ENCODE measurements around the gene NGEF.

The NGEF gene

DNA sequence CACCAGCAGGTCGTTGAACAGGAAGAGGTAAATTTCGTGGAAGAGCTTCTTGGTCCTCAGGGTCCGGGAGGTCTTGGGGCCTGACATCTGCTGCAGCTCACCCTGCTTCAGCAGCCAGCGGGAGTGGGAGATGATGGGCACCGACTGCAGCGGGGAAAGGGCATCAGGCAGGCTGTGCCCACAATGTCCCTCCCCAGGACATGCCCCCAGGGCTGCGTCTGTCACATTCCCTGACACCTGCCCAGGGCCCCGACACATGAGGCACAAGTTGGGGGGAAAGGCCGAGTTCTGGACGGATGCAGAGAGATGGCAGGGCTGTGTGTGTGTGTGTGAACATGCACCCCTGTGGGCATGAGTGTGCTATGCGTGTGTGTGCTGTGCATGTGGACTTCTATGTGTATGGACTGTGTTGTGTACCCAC is 129.0 kb downstream of the NGEF start:
- no peak for DNase-seq (ENCODE audit: low read depth)

DNA sequence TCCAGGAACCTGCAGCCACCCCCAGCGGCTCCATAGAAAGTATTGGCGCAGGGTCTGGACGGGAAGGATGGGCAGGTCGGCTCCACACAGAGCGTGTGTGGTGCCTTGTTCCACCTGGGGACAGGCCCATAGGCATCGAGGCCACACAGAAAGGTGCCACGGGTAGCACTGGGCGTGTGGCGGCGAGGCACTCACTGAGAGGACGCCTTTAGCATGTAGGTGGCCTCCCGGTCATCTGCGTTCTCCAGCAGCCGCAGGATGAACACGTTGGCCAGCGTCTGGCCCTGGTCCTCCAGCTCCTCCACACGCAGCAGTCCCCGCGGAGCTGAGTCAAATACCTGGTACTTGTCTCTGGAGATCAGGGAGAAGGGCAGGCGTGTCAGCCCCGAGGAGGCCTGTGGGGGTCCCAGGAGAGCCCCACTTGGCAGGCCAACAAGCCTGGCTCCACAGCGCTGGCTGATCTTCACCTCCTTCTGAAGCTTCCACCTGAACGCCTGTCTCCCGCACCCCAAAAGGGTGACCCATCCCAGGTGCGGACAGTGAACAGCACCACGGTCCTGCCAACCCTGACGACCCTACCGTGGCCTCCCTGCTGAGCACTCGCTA is 129.8 kb downstream of the NGEF start:
- no peak for DNase-seq (ENCODE audit: low read depth)

DNA sequence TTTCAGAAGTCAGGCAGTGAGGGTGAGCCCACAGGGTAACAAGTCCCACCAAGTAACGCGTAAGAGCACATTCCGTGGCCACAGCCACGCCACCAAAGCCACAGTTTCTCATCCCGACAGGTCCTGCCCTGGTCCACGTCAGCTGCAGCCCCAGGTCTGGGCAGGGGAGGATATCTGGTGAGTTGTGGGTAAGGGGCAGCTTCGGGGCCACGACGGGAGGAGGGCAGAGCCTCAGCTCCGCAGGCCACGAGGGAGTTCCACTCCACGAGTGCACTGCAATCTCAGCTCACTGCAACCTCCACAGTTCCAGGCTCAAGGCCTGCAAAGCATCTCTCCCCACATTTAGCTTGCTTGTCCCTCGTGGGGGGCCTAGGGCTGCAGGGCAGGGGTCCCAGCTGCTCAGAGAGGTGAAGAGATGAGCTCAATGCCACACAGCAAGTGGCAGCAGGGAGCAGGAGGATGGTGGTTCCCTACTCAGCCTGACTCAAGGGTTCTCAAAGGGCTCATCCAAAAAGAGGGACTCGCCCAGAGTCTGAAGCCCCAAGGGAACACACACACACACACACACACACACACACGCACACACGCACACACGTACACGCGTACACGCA is 130.4 kb downstream of the NGEF start:
- DNase-seq (ENCODE audit: low read depth): no peak

DNA sequence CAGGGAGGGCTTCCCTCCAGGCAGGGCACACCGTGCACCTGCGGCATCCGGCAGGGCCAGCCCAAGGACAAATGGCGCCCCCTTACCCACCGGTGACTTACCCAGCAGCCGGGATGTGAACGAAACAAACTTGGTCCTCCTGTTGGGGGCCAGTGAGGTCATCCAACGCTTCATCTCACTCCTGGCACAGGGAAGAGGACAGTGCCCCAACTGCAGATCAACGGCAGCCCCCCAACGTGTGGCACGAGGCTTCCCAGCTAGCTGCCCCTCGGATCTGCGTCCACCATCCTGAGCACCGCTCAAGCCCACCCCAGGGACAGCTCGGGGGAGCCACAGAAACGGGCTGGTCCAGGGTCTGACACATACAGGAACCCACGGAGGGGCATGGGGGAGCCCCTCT is 131.0 kb downstream of the NGEF start:
- no peak for DNase-seq (ENCODE audit: low read depth)

DNA sequence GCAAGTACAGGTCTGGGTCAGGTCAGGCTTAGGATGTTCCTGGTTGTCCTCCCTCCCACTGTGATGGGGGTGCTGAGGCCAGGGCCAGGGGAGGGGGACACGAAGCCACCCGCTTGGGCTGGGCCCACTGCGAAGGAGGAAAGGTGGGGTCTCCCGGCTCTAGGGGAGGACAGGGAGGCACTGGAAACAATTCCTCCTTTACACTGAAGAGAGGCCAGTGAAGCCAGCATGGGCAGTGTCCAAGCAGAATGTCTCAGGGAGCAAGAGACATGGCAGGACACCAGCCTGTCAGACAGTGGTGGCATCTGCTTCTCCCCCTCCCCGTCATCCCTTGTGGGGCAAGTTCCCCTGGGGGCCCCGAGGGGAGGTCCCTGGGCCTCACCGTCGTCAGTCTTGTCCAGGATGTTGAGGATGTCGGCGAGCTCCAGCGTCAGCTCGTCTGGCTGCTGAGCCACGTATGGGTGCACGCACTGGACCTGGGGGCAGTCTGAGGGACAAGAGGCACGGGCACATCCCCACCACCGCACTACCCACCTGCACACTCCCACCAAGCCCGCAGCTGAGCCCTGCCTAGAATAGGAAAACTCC is 132.2 kb downstream of the NGEF start:
- DNase-seq (ENCODE audit: low read depth): no peak

DNA sequence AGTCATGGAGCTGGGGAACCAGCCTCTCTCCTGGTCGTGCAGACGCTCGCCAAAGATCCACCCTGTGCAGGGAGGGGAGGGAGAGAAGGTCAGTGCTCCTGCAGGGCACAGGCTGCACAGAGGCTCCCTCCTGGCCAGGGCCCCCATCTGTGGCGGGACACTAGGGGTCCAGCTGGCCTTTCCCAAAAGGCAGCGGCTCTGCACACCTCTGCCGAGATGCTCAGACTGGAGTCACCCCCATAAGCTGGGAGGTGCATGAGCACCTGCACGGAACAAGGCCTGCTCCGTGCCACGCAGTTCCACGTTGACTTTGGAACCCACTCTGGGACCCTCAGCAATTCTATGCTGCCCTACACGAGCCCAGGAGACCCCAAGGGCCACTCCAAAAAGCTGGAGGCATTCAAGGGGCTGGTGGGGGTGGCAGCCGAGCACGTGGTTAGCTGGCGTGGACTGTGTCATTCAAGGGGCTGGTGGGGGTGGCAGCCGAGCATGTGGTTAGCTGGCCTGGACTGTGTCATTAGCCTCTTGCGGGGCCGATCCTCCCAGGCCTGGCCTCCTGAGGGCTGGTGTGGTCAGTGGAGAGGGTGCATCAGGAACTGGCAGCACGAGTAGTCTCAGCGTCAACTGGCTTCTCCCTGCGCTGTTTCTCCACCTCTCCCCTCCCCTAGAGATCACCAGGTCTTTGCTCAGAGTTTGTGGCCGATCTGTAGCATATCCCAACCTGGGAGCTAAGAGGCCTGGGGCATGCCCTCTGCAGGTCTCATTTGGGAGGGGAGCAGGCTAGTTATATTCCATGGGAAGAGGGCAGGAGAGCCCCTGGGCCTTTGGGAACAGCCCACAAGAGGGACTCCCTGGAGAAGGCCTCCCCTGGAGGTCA is 133.2 kb downstream of the NGEF start:
- no peak for DNase-seq (ENCODE audit: low read depth)

DNA sequence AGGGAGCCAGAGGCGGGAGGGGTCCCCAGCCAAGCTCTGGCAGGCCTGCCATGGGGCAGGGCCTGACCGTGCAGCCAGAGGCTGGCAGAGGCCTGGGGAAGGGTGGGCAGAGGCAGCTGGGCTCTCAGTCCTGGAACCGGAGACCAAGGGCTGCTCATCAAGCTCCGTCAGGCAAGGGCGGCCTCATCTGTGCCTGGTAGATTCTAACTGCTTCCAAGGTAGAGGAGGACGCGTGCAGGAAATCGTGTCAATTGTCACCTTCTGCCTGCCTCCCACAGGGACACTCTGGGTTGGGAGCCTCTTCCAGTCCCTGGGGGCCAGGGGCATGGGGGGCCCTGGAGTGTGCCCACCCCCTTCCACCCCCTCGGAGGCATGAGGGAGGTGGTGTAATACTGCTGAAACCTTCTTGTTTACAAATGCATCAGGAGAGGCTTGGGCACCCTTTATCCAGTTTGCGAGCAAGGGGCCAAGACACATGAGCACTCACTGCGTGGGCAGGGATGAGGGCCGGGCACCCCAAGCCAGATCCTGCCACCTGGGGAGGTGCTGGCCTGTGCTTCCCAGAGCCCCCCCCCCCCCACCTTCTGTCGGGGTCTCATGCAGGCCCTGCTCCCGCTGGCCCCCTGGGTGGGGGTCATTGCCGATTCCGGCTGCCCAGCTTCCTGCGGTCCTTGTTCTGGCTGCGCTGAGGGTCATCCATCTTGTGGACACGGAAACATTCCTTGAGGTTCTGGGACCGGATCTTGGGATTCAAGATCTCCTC is 134.0 kb downstream of the NGEF start:
- DNase-seq (ENCODE audit: low read depth): no peak

DNA sequence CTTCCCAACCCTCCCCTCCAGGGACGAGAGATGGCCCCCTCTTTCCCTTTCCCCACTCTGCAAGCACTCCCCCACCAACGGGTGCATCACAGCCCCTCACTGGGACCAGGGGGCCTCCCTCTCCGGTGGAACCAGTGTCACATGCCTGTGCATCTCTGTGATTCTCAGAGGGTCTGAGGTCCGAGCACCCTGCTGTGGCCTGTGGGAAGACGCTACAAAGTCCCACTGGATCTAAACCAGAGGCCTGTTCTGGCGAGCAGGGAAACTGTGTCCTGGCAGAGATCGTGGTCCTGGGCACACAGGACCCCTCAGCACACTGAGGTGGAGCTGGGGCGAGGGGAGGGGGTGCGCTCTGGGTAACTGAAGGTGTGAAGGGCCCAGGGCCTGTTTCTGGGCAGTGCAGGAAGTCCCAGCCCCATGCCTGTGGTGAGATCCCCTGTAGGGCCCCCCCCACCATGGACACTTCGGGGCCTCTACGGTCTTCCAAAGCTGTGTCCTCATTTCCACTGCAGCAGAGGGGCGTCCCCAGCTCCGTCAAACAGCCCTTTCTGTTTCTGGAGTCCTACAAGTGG is 135.0 kb downstream of the NGEF start:
- no peak for DNase-seq (ENCODE audit: low read depth)

DNA sequence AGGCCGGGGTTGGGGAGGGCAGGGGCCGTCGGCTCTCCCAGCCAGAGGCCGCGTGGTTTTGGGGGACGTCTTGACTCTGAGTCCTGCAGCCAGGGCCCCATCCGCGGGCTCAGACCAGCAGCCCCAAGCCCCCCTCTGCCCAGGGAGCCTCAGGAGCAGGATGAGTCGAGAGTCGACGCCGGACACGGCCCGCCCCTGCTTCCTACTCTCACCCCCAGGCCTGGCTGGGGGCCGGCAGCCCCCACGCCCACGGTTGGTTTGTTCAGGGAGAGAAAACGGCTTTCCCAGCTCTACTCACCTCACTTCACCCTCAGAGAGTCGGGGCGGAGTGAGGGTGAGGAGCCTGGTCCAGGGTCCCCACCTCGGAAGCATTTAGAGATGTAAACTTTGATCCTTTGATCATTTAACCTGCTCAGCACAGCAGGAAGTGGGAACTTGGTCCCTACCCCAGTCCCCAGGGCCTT is 136.0 kb downstream of the NGEF start:
- DNase-seq (ENCODE audit: low read depth): no peak

DNA sequence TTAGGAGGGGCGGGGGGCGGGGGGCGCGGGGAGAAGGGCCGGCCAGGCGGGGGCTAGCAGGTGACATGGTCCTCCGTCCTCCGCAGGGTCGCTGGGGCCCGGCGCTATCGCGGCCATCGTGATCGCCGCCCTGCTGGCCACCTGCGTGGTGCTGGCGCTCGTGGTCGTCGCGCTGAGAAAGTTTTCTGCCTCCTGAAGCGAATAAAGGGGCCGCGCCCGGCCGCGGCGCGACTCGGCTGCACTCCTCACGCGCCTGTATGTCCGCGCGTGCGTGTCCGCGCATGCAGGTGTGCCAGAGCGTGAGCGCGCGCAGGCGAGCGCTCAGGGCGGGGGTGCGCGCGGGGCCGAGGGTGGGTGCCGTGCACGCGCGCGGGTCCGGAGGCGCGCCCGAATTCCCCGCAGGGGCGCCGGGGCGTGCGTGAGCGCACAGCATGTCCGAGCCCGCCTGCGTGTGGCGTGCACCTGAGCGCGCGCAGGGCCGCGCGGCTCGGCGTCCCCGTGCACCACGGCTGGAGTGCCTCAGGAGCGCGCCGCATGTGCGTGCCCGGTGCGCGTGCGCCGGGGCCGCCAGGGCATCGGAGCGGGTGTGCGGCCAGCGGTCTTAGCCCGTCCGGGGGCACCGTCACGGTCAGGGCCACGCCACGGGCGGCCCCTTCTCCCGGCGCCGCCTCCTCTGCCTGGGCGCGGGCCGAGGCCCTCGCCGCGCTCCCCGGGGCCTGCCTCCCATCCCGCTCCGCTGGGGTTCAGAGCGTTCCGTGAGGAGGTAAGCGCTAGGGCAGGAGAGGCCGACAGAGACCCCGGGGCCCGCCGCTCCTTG is 136.7 kb downstream of the NGEF start:
- DNase-seq (ENCODE audit: low read depth): no peak

DNA sequence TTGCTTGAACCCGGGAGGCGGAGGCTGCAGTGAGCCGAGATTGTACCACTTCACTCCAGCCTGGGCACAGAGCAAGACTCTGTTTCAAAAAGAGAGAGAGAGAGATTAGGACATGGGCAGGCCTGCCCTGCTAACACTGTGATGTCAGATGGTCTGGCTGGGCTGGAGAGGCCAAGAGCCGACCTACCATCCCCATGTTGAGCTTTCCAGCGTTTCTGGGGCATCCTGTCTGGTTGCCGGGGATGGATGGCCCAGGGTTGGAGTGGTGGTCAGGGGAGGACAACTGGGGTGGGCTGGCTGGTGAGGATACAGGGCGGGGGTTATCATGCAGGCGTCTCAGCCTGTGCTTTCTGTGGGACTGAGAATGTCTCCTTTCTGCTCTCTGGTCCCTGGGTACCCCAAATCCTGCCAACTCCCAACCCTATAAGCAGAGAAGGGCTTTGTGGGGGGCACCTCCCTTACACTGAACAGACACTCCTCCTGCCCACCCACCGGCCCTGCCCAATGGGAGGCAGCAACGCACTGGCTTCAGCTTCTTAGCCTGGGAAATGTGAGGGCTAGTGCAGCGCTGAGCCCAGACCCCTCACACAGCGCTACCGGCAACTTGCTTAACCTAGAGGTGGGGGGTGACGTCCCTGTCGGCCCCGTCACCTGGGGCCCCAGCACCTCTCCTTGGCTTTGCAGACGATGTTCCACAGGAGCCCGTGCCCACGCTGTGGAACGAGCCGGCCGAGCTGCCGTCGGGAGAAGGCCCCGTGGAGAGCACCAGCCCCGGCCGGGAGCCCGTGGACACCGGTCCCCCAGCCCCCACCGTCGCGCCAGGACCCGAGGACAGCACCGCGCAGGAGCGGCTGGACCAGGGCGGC is 137.6 kb downstream of the NGEF start:
- DNase-seq (ENCODE audit: low read depth): no peak

DNA sequence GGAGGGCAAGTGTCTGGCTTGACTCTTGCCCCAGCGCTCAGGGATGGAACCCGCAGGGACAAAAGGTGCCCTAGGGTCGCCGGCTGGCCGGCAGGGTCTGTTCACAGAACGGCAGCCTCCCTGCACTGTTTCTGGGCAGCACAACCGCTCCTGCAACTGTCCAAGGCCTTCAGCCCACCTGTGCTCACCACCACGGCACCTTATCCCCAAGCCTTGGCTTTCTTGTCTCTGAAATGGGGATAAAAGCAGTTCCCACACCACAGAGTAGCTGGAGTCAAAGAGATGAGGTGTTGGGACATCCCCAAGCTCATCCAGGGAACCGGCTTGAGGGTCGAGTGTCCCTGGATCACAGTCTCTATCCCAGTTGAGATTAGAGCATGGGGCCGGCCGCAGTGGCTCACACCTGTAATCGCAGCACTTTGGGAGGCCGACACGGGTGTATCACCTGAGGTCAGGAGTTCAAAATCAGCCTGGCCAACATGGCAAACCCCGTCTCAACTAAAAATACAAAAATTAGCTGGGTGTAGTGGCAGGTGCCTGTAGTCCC is 138.3 kb downstream of the NGEF start:
- DNase-seq (ENCODE audit: low read depth): no peak

DNA sequence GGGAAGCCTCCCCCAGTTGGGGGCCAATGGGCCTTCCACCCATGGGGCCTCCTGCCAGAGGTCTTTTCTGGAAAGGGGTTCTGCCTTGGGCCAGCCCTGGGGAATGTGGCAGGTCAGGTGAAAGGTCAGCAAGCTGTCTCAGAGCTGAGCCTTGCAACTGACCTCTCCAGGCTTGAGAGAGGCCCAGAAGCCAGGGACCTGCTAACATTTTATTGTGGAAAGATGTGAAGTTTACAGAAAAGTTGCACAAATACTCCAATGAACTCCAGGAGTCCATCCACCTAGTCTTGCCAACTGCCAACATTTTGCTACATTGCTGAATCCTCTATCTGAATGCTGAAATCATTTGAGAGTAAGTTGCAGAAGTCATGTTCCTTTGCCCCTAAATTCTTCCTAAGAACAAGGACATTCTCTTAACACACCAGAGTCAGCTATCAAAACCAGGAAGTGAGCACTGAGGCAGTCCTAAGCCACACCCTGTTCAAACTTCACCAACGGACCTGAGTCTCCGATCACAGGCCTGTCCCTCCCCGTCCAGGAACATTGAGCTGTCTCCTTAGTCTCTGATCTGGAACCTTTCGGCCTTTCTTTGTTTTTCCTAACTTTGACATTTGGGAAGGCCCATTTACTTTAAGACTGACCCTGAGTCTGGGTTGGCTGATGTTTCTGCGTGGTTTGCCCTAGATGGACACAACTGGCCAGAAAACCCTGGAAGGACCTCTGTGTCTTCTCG is 139.0 kb downstream of the NGEF start:
- DNase-seq (ENCODE audit: low read depth): no peak

DNA sequence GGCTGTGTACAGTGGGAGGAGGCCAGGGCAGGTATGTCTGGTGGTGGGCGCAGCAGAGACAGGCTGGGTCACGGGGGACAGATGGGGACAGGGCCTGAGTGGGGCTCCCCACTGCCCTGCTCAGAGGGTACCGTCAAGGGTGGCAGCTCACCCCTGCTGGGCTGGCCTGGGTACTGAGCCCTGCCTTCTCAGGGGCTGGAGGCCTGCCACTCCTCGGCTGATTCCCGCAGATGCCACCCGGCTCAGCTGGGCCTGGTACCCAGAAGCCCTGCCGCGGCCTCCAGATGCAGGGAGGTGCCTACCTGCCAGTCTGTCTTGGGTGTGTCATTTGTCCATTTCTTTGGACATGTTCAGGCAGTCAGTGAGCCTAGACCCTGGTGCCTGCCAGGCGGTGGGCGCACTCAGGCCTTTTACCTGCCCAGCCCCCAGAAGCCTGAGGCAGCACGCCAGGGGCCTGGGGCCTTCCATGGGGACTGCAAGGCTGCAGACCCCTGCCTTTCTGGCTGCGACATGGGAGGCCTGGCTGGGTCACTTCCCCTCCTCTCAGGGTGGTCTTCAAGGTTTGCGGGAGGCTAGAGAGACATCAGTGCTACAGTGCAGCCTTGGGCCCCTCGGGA is 139.7 kb downstream of the NGEF start:
- no peak for DNase-seq (ENCODE audit: low read depth)

DNA sequence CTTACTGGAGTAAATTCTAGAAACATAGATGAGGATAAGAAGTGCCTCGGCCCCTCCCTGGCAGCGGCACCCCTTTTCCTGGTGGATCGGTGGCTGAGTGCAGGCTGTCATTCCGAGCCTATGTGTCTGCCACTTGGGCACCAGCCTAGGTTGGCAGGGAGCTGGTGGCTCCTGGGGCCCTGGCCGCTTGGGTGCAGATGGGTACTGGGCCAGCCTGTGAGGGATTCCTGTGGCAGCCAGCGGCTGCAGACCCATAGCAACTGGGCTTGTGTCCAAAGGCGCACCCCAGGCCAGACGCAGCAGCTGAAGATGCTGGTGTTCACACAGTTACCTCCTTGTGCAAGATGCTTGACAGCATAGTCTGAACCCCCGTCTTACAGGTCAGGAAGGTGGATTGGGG is 140.2 kb downstream of the NGEF start:
- DNase-seq (ENCODE audit: low read depth): no peak

DNA sequence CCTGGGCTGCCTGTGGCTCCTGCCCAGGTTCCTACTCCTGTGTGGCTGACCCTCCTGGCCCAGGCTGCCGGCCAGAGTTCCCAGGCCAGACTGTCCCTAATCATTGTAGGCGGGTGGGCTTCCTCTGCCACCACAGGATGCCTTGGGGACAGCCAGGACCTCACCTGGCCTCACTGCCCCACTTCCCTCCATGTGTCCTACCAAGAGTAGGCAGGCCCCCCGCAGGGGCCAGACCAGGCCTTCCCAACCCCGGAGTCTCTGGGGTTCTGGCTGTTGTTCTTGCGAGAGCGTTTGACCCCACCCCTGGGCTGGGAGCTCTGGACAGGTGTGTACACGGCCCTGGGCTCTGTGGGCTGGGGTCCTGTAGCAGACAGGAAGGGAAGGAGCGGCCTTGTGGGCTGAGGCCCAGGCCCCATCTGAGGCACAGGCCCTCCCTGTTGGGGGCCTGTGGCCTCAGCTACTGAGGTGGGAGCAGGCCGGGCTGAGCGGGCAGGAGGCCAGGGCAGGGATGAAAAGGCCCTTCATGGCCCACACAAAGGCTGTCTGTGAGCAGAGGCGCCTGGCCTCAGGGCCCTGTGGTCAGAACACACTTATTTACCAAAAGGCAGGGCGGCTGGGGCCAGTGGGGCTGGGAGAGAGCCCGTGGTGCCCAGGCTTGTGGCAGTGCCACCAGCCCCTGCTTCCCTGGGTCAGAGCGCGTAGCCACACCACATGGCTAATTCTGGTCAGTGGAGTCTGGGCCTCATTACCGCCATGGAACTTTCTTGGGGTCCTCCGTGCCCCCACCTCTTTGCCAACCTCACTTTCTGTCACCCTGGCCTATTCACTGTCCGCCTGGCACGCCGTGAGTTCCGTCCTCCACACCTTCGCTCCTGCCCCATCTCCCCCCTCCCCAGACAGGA is 141.0 kb downstream of the NGEF start:
- no peak for DNase-seq (ENCODE audit: low read depth)

DNA sequence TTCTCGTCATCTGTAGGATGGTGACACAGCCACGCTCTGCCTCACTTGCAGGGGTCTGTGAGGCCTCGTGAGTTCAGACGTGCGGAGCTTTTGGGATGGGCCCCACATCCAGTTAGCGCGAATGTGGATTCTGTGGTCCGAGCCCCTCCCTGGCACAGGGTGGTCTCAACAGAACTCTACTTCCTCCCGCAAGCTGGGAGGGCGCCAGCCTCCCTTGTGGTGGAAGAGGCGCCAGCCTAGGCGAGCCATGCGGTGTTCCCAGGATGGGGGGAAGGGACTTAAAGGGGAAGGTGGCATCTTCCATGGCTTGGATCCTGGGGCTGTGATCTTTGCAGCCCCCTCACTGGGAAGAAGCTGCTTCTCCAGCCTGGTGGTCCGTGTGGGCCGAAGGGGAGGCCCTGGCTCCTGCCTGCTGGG is 141.6 kb downstream of the NGEF start:
- no peak for DNase-seq (ENCODE audit: low read depth)
